ENCODE measurements around the gene PRG3. TPM values are rescaled to one million over a fixed set of nuclear protein-coding genes. Genes with fewer than 3 reads are reported as not detected.

Gene PRG3
- total RNA-seq, 4 donors from 2014 or later: not detected

DNA sequence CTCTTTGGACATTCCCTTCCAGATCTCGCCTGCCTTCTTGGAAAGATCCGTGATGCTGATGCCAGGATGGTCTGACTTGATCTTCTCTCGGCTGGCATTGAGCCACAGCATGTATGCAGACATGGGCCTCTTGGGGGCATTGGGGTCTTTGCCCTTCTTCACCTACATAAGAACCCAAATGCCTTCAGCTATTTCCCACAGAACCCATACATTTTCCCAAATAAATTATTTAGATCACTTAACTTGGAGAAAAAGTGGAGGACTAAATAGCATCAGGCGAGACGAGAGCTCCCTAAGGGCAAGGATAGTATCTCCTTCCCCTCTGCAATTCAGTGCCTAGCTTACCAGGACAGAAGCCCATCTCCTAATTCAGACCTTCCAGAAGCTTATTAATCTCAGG, 53.2 kb downstream of the PRG3 start:
- intact Hi-C loops (cut with DNase I; ENCODE audit: low total_unique reads): no loop called here
- no peaks in the 10 kb centered on the region for H3K36me3 ChIP-seq
- peaks cover 0 to 11% of the 10 kb centered on the region in 2 donors for H3K4me1 ChIP-seq
- no peaks in the 10 kb centered on the region for H3K9me3 ChIP-seq
- no peak overlapping the region for H3K4me3 ChIP-seq
- TF ChIP-seq POLR2A (IDR thresholded peaks at IDR 0.05) (no peak), CTCF (IDR thresholded peaks at IDR 0.05) (no peak)
- no peaks in the 10 kb centered on the region for H3K27me3 ChIP-seq
- peak overlapping the region in 1 of 2 donors; percentile 12 for H3K27ac ChIP-seq
- DNase-seq: no peak

Other genes with a start within 250 kb of the PRG3 start
- gene LRRC55, start 199.2 kb downstream of the PRG3 start, total RNA-seq: 1 to 10 TPM in 1 of 4 donors, under 1 TPM in 1, not detected in 2; 0.26 to 2.1 TPM
- 100 to 1,000 TPM in 1 of 4 donors, under 1 TPM in 1, not detected in 2; 0.58 to 112 TPM for gene APLNR, start 143.9 kb downstream of the PRG3 start, total RNA-seq
- gene TNKS1BP1, start 56.2 kb downstream of the PRG3 start, total RNA-seq: 100 to 1,000 TPM in 1 of 4 donors, 10 to 100 TPM in 3; 22.5 to 269 (median 70.8) TPM
- gene SSRP1, start 45.3 kb downstream of the PRG3 start, total RNA-seq: 100 to 1,000 TPM in 1 of 4 donors, 10 to 100 TPM in 3; 29.4 to 115 (median 75.3) TPM
- under 1 TPM in 1 of 4 donors, not detected in 3; 0.69 TPM for gene P2RX3, start 42.8 kb downstream of the PRG3 start, total RNA-seq
- gene PRG2, start 9.5 kb upstream of the PRG3 start, total RNA-seq: under 1 TPM in 1 of 4 donors, not detected in 3; 0.21 TPM
- 100 to 1,000 TPM in 2 of 4 donors, 10 to 100 TPM in 2; 44.1 to 333 (median 102) TPM for gene SLC43A3, start 46.0 kb upstream of the PRG3 start, total RNA-seq
- gene RTN4RL2, start 79.4 kb upstream of the PRG3 start, total RNA-seq: 1 to 10 TPM in 1 of 4 donors, not detected in 3; 1.7 TPM
- gene SLC43A1, start 134.6 kb upstream of the PRG3 start, total RNA-seq: 10 to 100 TPM; 13.1 to 48.4 (median 22.5) TPM
- gene TIMM10, start 149.6 kb upstream of the PRG3 start, total RNA-seq: 10 to 100 TPM in 3 of 4 donors, 1 to 10 TPM in 1; 7.7 to 47.4 (median 19.6) TPM
- not detected for gene SMTNL1, start 156.4 kb upstream of the PRG3 start, total RNA-seq
- gene UBE2L6, start 186.5 kb upstream of the PRG3 start, total RNA-seq: 10 to 100 TPM; 28.3 to 87.9 (median 84.2) TPM
- gene SERPING1, start 216.5 kb upstream of the PRG3 start, total RNA-seq: 100 to 1,000 TPM in 3 of 4 donors, 10 to 100 TPM in 1; 39.3 to 742 (median 362) TPM